Transverse colon (tissue), 4 donors: Measurements from ENCODE around the gene SLC1A7. TPM values are rescaled to one million over a fixed set of nuclear protein-coding genes. Genes with fewer than 3 reads are reported as not detected.

Experiments
- DNase-seq: peaks from one replicate; pipeline ENCODE4 v3.0.0-alpha.2; 2019
- H3K27ac ChIP-seq, 4 donors: fragments of 200-600 bp; sonication (generic); 2 replicates each; pipeline ENCODE4 v1.5.1; 2016 to 2018; ENCODE audit warnings: inconsistent platforms in 4 of 4
- H3K27me3 ChIP-seq: fragments of 200-600 bp; sonication (generic); 2 replicates; pipeline ENCODE4 v1.5.1; 2017; ENCODE audit warnings: inconsistent platforms
- H3K36me3 ChIP-seq, 4 donors: fragments of 200-600 bp; sonication (generic); 2 replicates each; pipeline ENCODE4 v1.5.1; 2017 to 2019; ENCODE audit warnings: inconsistent platforms in 4 of 4
- H3K4me1 ChIP-seq, 4 donors: fragments of 200-600 bp; sonication (generic); 2 replicates each; pipeline ENCODE4 v1.5.1; 2017 to 2020; ENCODE audit warnings: inconsistent platforms in 4 of 4
- H3K4me3 ChIP-seq, 4 donors: fragments of 200-600 bp; sonication (generic); 1 replicate in 1 of 4; 2 replicates in 3 of 4; pipeline versions ENCODE4 v1.5.1 to v1.6.1; 2017 to 2019; ENCODE audit warnings: inconsistent platforms in 4 of 4
- H3K9me3 ChIP-seq, 2 donors: fragments of 200-600 bp; sonication (generic); 2 replicates each; pipeline ENCODE4 v1.5.1; 2017 to 2019; ENCODE audit warnings: inconsistent platforms in 2 of 2
- CTCF ChIP-seq, 5 experiments: fragments of 200-600 bp in 3 of 5; fragments of 450-650 bp in 2 of 5; sonication (generic) in 3 of 5; IDR thresholded peaks; 1 replicate in 2 of 5; 2 replicates in 3 of 5; pipeline ENCODE4 v1.5.1; 2016 to 2017; ENCODE audit warnings: antibody characterized with exemption in 5 of 5, inconsistent platforms in 3 of 5, mild to moderate bottlenecking in 2 of 5, moderate library complexity in 1 of 5
- EP300 ChIP-seq: sonication (generic); formaldehyde crosslinking; IDR thresholded peaks from one replicate; pipeline ENCODE4 v1.6.1; 2017; ENCODE audit warnings: antibody characterized with exemption, low read depth
- POLR2A ChIP-seq: fragments of 450-650 bp; IDR thresholded peaks from one replicate; pipeline ENCODE4 v1.6.1; 2016; ENCODE audit warnings: antibody characterized with exemption, mild to moderate bottlenecking, moderate library complexity
- POLR2AphosphoS5 ChIP-seq, 3 donors: sonication (generic); formaldehyde crosslinking; IDR thresholded peaks; one replicate each; pipeline ENCODE4 v1.6.1; 2016; ENCODE audit warnings: antibody characterized with exemption in 3 of 3
- WGBS, 2 donors: methylation state at CpG; one replicate each; pipeline ENCODE4 v1.1.5; 2018; ENCODE audit warnings: low coverage in 1 of 2; 5-methylcytosine and 5-hydroxymethylcytosine counted together
- in situ Hi-C, 4 donors: fragments of 200-750 bp; cut with MboI; loops; one replicate each; pipeline versions ENCODE4 v1.15.0 to v1.15.1; 2017; ENCODE audit warnings: low sequenced_read_pairs in 3 of 4, low pct_ligation_motif_present in 1 of 4, low pct_unique_long_range_greater_than_20kb in 1 of 4
- intact Hi-C: fragments of 100-400 bp; cut with DNase I; formaldehyde crosslinking; loops from one replicate; pipeline ENCODE4 v1.15.1; 2023; ENCODE audit warnings: low total_unique reads
- total RNA-seq, 4 donors: library from RNA; depleted of rRNA; stranded (reverse); fragments of >200 nt; gene quantifications; one replicate each; pipeline ENCODE4 v1.1.0, GENCODE V29; 2016

SLC1A7 gene
- total RNA-seq, 4 donors from 2014 or later: 1.1 to 1.6 (median 1.6) TPM; not detected in 1

- Histone ChIP-seq H3K27ac (no peak overlapping the region), H3K9me3 (no peaks in the 10 kb centered on the region), H3K27me3 (no peaks in the 10 kb centered on the region), H3K4me1 (peaks cover 0 to 3% (median 0%) of the 10 kb centered on the region in 4 donors), H3K4me3 (no peak overlapping the region), H3K36me3 (no peaks in the 10 kb centered on the region)
- intact Hi-C loops: no loop called here
- DNase-seq: no peak
- TF ChIP-seq POLR2A (no peak), CTCF (IDR thresholded peaks at IDR 0.05) (no peak), EP300 (no peak), POLR2AphosphoS5 (IDR thresholded peaks at IDR 0.05) (no peak)
- in situ Hi-C loops: no loop called here
- 81 to 86% methylated on average over 2 to 16 of the region's 17 CpGs for WGBS, 2 donors
These were observed 71.1 kb downstream of the SLC1A7 start for GRCh38 chr1:53071167-53071865.

GRCh38 chr1:53070621-53071020, 71.8 kb downstream of the SLC1A7 start:
- Histone ChIP-seq H3K27me3 (no peaks in the 10 kb centered on the region), H3K36me3 (no peaks in the 10 kb centered on the region), H3K9me3 (no peaks in the 10 kb centered on the region), H3K27ac (no peak overlapping the region), H3K4me3 (no peak overlapping the region), H3K4me1 (peaks cover 0 to 3% (median 0%) of the 10 kb centered on the region in 4 donors)
- DNase-seq: no peak
- TF ChIP-seq POLR2A: no peak
- TF ChIP-seq POLR2AphosphoS5 (IDR thresholded peaks at IDR 0.05): no peak
- no peak for TF ChIP-seq CTCF (IDR thresholded peaks at IDR 0.05)
- no peak for TF ChIP-seq EP300
- WGBS, 2 donors: 94 to 100% methylated on average over 1 to 12 of the region's 12 CpGs
- in situ Hi-C loops: no loop called here
- intact Hi-C loops: no loop called here

- 94% methylated on average over 10 of the region's 31 CpGs; no CpG with 5 or more reads in 1 of the 2 donors for WGBS, 2 donors
- Histone ChIP-seq H3K27ac (no peak overlapping the region), H3K4me1 (peaks cover 0 to 3% (median 0%) of the 10 kb centered on the region in 4 donors), H3K9me3 (no peaks in the 10 kb centered on the region), H3K4me3 (no peak overlapping the region), H3K27me3 (no peaks in the 10 kb centered on the region), H3K36me3 (no peaks in the 10 kb centered on the region)
- DNase-seq: no peak
- no peak for TF ChIP-seq CTCF (IDR thresholded peaks at IDR 0.05)
- TF ChIP-seq POLR2A: no peak
- TF ChIP-seq EP300: no peak
- no peak for TF ChIP-seq POLR2AphosphoS5 (IDR thresholded peaks at IDR 0.05)
- in situ Hi-C loops: no loop called here
- intact Hi-C loops: loop anchor here (10.0 kb wide), 1 partner anchor 55 kb away; no protein-coding TSS in a partner anchor
These were observed 72.6 kb downstream of the SLC1A7 start for GRCh38 chr1:53069663-53070327.

GRCh38 chr1:53069265-53069662, 73.2 kb downstream of the SLC1A7 start:
- peaks cover 0 to 3% (median 0%) of the 10 kb centered on the region in 4 donors for H3K4me1 ChIP-seq
- no peaks in the 10 kb centered on the region for H3K27me3 ChIP-seq
- no peak for DNase-seq
- no peaks in the 10 kb centered on the region for H3K9me3 ChIP-seq
- intact Hi-C loops (loop anchor here (10.0 kb wide), 1 partner anchor 54 kb away; no protein-coding TSS in a partner anchor), in situ Hi-C loops (no loop called here)
- no peak overlapping the region for H3K27ac ChIP-seq
- H3K36me3 ChIP-seq: no peaks in the 10 kb centered on the region
- WGBS, 2 donors: 82% methylated on average over 7 of the region's 7 CpGs; no CpG with 5 or more reads in 1 of the 2 donors
- no peak for TF ChIP-seq EP300
- no peak for TF ChIP-seq CTCF (IDR thresholded peaks at IDR 0.05)
- TF ChIP-seq POLR2AphosphoS5 (IDR thresholded peaks at IDR 0.05): no peak
- TF ChIP-seq POLR2A: no peak
- no peak overlapping the region for H3K4me3 ChIP-seq
